OCI-LY7 (cell line): ENCODE results near the gene PTPRZ1. TPM values are rescaled to one million over a fixed set of nuclear protein-coding genes. Genes with fewer than 3 reads are reported as not detected.

Experiments used
- BruUV-seq: library from RNA; stranded (reverse); fragments of 400-500 nt; replicated peaks from 2 replicates; lab custom pipeline; 2021; lab: Mats Ljungman, UMichigan
- CTCF ChIA-PET: fragments of 300-600 bp; sonication (Branson Sonifier 250); formaldehyde crosslinking; loops from one replicate; lab custom pipeline; 2022; ENCODE audit warnings: antibody characterized with exemption; ENCODE audit not compliant: unreplicated experiment; lab: Charles Lee
- POLR2A ChIA-PET: fragments of 300-600 bp; sonication (Branson Sonifier 250); formaldehyde crosslinking; loops from one replicate; lab custom pipeline; 2022; ENCODE audit warnings: antibody characterized with exemption; lab: Charles Lee
- DNase-seq: peaks from one replicate; pipeline ENCODE4 v3.0.0-alpha.2; 2015; ENCODE audit warnings: low spot score
- H2AFZ ChIP-seq: fragments of 200-600 bp; sonication (generic), shearing (Covaris generic); 2 replicates; pipeline ENCODE4 v1.6.1; 2014; ENCODE audit warnings: mild to moderate bottlenecking, antibody characterized with exemption, low read length, moderate library complexity
- H3K27ac ChIP-seq: fragments of 200-600 bp; sonication (generic); 2 replicates; pipeline ENCODE4 v1.5.1; 2014; ENCODE audit warnings: mixed run types, low read depth, mild to moderate bottlenecking, moderate library complexity, low read length, inconsistent platforms; ENCODE audit not compliant: poor library complexity, severe bottlenecking
- H3K36me3 ChIP-seq: fragments of 200-600 bp; sonication (generic); 2 replicates; pipeline ENCODE4 v1.6.1; 2014; ENCODE audit warnings: mild to moderate bottlenecking, antibody characterized with exemption, low read length, moderate library complexity, mixed read lengths; ENCODE audit not compliant: insufficient read depth
- H3K4me1 ChIP-seq: fragments of 200-600 bp; sonication (generic); 2 replicates; pipeline ENCODE4 v1.5.1; 2014; ENCODE audit warnings: mild to moderate bottlenecking, low read length; ENCODE audit not compliant: insufficient read depth, poor library complexity, severe bottlenecking
- H3K4me2 ChIP-seq: fragments of 200-600 bp; sonication (generic); 2 replicates; pipeline ENCODE4 v1.6.1; 2014; ENCODE audit warnings: mild to moderate bottlenecking, low read length
- H3K4me3 ChIP-seq: fragments of 200-600 bp; sonication (generic); 2 replicates; pipeline ENCODE4 v1.5.1; 2014; ENCODE audit warnings: mild to moderate bottlenecking, low read depth, low read length; ENCODE audit not compliant: poor library complexity, severe bottlenecking
- H3K79me2 ChIP-seq: fragments of 200-600 bp; sonication (generic); 2 replicates; pipeline ENCODE4 v1.6.1; 2016; ENCODE audit warnings: low read depth, mild to moderate bottlenecking, low read length, moderate library complexity, mixed read lengths; ENCODE audit not compliant: insufficient read depth
- H3K9me2 ChIP-seq: fragments of 200-600 bp; sonication (generic); 2 replicates; pipeline ENCODE4 v1.6.1; 2016; ENCODE audit warnings: mild to moderate bottlenecking, low read length, mixed read lengths; ENCODE audit not compliant: insufficient read depth
- H3K9me3 ChIP-seq: fragments of 200-600 bp; sonication (generic); 2 replicates; pipeline ENCODE4 v1.6.1; 2014; ENCODE audit warnings: mild to moderate bottlenecking, mixed run types, low read length, mixed read lengths
- H4K20me1 ChIP-seq: fragments of 200-600 bp; sonication (generic); 2 replicates; pipeline ENCODE4 v1.6.1; 2014; ENCODE audit warnings: mild to moderate bottlenecking, antibody characterized with exemption, low read length, moderate library complexity, mixed read lengths; ENCODE audit not compliant: insufficient read depth
- CTCF ChIP-seq: fragments of 200-600 bp; sonication (generic); conservative IDR thresholded peaks from 2 replicates; pipeline ENCODE4 v1.5.1; 2014; ENCODE audit warnings: mild to moderate bottlenecking, antibody characterized with exemption, low read length, moderate library complexity, mixed read lengths
- EZH2phosphoT487 ChIP-seq: fragments of 200-600 bp; sonication (generic); IDR thresholded peaks from 2 replicates; pipeline ENCODE4 v1.6.1; 2018; ENCODE audit warnings: low read depth, borderline replicate concordance, mild to moderate bottlenecking, mixed run types, antibody characterized with exemption, low read length, moderate library complexity, mixed read lengths
- intact Hi-C: fragments of 100-400 bp; cut with micrococcal nuclease; formaldehyde crosslinking; loops from one replicate; pipeline ENCODE4 v1.10.0; 2022; ENCODE audit not compliant: unreplicated experiment
- total RNA-seq, 2 experiments: library from RNA; depleted of rRNA in 1 of 2; stranded (reverse); fragments of >200 nt in 1 of 2; shearing (Covaris generic) in 1 of 2; gene quantifications; 2 replicates each; pipeline ENCODE4 v1.2.3, GENCODE V29; 2014 to 2022

PTPRZ1 gene
- total RNA-seq, 2 experiments from 2014 or later, result not detected

- Histone ChIP-seq H3K36me3 (no peaks in the 10 kb centered on the region), H3K4me1 (no peaks in the 10 kb centered on the region), H2AFZ (no peak overlapping the region), H3K9me2 (no peaks in the 10 kb centered on the region), H4K20me1 (no peaks in the 10 kb centered on the region), H3K79me2 (no peaks in the 10 kb centered on the region), H3K4me3 (no peak overlapping the region), H3K4me2 (no peak overlapping the region), H3K27ac (no peak overlapping the region), H3K9me3 (no peaks in the 10 kb centered on the region)
- no peak for DNase-seq
- intact Hi-C loops, result no loop called here
- TF ChIP-seq CTCF, result no peak
- TF ChIP-seq EZH2phosphoT487, result no peak
- no TSS peak for BruUV-seq
- ChIA-PET CTCF (no interaction called here), POLR2A (no interaction called here)
Measured at GRCh38 chr7:121953164-121953563, 80.2 kb downstream of the PTPRZ1 start.

- no peaks in the 10 kb centered on the region for H3K4me1 ChIP-seq
- intact Hi-C loops, result no loop called here
- BruUV-seq, result no TSS peak
- TF ChIP-seq CTCF (no peak), EZH2phosphoT487 (no peak)
- DNase-seq, result no peak
- H3K27ac ChIP-seq, result no peak overlapping the region
- H3K9me3 ChIP-seq, result no peaks in the 10 kb centered on the region
- H3K36me3 ChIP-seq, result no peaks in the 10 kb centered on the region
- no peaks in the 10 kb centered on the region for H3K79me2 ChIP-seq
- H4K20me1 ChIP-seq, result no peaks in the 10 kb centered on the region
- H3K4me3 ChIP-seq, result no peak overlapping the region
- no peaks in the 10 kb centered on the region for H3K9me2 ChIP-seq
- H2AFZ ChIP-seq, result no peak overlapping the region
- CTCF ChIA-PET, result no interaction called here
- POLR2A ChIA-PET, result interaction anchor here (0.6 kb wide), 1 partner anchor 161 kb away, joined by 7 read pairs; no protein-coding TSS in a partner anchor
- no peak overlapping the region for H3K4me2 ChIP-seq
Measured at GRCh38 chr7:121953601-121954000, 80.6 kb downstream of the PTPRZ1 start.

GRCh38 chr7:121954803-121955202 is 81.8 kb downstream of the PTPRZ1 start:
- no peak overlapping the region for H3K4me2 ChIP-seq
- no peak overlapping the region for H3K27ac ChIP-seq
- ChIA-PET POLR2A (no interaction called here), CTCF (no interaction called here)
- no peaks in the 10 kb centered on the region for H3K9me3 ChIP-seq
- H3K79me2 ChIP-seq, result no peaks in the 10 kb centered on the region
- H3K4me1 ChIP-seq, result no peaks in the 10 kb centered on the region
- H4K20me1 ChIP-seq, result no peaks in the 10 kb centered on the region
- no peak overlapping the region for H2AFZ ChIP-seq
- intact Hi-C loops, result no loop called here
- TF ChIP-seq EZH2phosphoT487 (no peak), CTCF (no peak)
- H3K36me3 ChIP-seq, result no peaks in the 10 kb centered on the region
- DNase-seq, result no peak
- no TSS peak for BruUV-seq
- no peak overlapping the region for H3K4me3 ChIP-seq
- no peaks in the 10 kb centered on the region for H3K9me2 ChIP-seq
